DMS114 treated with DMSO at 0.1 percent for 48 hours (cell line): Measurements from ENCODE around the gene AOC1.

ENCODE experiments used
- DNase-seq: peaks from one replicate; lab custom pipeline; 2025; ENCODE audit not compliant: unreplicated experiment; lab: John Stamatoyannopoulos, UW

Gene AOC1

DNA sequence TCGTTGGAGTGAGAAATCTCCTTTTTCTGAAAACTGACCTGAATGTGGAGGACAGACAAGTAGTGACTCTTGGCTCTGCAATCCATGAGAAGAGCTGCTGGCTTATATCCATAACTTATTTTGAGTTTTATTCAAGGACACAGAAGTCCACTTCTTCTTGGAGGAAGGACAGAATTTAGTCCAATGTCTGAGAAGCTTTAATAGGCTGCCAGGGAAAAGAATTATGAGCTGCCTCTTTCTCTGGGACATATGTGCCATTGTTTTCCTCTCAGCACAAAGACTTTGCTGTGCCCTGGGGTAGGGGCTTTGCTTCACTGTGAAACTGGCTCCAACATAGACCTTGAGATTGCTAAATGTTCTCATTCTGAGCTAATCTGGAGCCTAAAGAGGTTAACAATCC, 20.5 kb upstream of the AOC1 start:
- no peak for DNase-seq

DNA sequence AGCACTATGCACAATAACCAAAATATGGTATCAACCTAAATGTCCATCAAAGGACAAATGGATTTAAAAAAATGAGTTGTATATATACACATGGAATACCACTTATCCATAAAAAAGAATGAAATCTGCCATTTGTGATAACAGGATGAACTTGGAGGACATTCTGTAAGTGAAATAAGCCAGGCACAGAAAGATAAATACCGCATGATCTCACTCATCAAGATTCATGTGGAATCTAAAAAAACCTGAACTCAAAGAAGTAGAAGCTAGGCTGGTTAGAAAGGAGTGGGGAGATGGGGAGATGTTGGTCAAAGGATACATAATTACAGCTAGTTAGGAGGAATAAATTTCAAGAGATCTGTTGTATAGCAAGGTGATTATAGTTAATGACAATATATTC, 17.3 kb upstream of the AOC1 start:
- no peak for DNase-seq

DNA sequence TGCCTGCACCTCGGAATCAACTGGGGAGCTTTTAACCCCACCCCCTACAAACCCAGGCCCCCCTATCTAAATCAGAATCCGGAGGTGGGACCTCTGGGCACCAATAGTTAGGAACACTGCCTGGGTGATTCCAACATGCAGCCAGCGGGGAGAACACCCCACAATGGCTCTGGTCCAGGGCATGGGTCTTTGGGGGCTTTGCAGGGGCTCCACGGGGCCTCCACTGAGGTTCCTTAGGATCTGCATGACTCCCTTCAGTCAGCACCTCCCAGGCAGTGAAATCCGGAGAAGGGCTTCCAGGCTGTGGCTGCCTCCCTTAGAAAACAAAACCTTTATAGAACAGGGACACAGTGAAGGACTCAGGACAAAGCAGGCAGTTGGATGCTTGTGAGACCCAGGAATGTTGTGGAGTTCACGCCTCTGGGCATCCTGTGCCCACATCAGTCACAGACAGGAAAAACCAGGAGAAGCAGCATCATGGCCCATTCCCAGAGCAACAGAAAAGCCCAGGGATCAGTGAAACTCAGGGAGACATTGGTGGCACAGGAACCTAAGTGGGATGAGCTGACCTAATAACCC, 16.5 kb upstream of the AOC1 start:
- DNase-seq, result no peak

DNA sequence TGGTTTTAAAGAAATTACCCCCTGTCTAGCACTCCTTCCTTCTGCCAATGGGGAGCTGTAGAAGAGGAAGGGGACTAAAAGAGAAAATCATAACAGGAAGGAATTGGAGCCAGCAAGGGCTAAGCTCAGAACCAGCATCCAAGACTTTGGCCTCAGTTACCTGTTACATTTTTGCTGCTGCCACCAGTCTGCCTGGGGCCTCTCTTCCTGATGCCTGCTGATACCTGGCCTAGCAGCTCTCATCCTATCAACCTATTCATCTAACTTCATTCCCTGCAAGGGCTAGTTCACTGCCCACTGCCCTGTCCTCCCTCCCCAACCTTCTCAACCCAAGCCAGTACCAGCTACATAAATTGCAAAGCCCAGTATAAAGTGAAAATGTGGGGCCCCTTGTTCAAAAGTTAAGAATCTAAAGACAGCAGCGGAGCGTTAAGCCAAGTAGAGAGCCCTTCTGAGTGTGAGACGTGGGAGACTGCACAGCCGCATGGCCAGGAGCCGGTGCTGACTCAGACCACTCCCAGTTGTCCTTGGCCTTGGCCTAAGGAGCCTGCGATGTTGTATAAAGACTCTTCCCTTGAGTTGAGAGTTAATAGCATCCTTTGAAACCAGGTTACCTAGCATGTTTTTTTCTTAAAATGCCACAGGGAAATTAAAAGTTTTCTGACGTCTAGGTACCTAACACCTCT, 13.2 kb upstream of the AOC1 start:
- no peak for DNase-seq

DNA sequence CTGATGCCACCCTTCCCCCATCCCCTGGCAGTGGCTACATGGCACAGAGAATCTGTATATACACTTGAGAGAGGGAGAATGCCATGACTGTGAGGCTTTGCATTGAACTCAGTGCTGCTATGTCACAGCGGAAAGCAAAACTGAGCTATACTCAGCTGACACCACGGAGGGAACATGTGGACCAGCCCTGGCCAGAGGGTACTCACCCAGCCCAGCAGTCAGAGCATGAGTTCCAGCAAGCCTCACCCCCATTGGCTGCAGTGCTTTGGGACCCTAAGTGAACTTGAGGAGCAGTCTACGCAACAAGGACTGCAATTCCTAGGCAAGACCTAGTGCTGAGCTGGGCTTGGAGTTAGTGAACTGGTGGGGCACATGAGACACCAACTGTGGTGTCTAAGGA, 10.3 kb upstream of the AOC1 start:
- DNase-seq, result no peak

DNA sequence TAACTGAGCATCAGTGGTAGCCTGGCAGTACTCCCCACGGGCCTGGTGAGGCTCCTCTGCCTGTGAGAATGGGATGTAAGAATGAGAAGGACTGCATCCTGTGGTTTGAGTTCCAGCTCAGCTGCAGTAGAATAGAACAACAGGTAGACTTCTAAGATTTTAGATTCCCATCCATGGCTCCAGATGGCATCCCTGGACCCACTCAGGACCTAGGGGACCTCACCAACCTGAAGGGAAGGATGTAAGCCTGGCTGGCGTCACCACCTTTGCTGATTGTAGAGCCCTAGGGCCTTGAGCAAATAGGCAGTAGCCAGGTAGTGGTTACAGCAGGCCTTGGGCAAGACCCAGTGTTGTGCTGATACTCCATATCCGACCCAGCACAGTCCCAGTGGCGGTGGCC, 9.6 kb upstream of the AOC1 start:
- DNase-seq, result no peak

DNA sequence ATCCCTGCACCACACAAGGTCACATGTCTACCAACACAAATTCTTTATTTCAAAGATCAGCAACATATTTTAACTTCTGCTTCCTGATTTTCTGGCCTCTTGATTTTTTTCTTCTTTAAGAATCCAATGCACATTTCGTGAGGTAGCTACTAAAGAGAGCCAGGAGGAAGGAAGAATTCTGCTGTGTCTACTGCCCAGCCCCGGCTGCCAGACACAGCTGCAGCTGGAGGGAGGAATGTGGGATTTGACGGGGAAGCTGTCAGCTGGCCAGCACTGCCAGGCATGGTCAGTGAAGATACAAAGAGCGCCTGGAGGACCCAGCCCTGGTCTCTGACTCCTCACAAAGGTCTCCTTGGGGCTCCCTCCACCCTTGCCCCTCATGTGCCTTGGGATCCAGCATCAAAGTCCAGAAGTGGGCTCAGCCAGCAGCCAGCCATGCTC, 6.9 kb upstream of the AOC1 start:
- no peak for DNase-seq

DNA sequence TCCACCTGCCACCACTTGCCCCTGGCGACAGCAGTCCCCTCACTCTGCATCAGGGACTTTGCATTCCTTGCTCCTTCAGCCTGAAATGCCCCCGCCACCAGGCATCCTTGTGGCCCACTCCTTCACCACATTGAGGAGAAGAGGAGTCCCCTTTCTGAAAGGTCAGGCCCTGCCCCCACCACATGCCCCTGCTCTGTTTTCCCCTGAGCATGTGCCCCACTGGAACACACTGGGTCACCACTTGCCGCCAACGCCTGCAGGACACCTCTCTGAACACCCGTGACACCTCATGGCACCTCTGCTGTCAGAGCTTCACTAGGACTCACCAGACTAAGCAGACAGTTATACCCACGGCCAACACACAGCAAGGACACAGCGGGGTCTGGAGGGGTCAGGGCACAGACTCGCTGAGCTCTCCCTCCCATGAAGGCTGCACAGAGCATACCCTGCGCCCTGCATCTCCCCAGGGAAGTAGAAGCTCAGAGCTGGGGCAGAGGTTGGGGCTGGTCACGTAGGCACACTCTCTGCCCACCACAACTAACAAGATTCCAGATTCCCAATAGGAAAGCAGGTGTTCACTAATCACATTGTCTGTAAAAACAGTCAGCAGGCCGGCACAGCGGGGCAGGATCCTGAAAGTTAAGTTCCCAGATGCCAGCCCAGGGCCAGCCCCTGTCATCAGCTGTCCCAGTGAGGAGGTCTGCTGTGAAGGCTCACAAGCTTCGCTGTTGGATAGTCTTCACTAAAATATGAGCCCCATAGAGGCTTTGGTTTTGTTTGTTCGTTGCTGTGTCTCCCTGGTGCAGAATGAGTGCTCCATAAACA, 5.8 kb upstream of the AOC1 start:
- DNase-seq, result no peak

DNA sequence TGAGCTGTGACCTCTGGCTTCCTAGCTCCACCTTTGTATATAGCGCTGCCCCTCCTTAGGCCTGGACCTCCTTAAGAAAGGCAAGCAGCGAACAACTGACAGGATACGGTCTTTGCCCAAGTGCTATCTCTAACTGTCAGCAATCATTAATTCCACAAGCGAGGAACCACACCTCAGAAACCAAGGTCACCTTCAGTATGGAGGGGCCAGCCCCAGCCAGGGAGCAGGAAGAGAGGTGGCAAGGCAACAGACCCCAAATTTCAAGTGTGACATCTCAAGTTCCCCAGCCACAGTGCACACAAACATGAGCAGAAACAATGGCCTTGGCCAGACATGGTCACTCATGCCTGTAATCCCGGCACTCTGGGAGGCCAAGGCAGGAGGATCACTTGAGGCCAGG, 4.8 kb upstream of the AOC1 start:
- DNase-seq, result no peak

DNA sequence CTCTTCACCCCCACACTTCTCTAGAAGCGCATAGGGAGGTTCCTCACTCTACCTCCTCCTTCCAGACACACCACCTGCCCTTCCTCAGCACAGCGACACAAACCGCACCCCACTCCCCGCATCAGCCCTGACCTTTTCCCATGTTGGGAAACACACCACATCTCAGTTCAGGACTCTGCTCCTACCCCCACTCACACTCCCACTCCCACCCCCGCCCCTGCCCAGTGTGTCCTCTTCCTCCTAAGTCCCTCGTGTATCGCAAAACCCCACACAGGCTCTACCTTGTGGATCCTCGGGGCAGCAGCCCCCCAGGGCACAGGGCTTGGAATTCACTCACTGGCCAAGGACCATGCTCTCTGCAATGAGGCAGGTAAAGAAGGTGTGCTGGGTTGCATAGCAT, 4.2 kb upstream of the AOC1 start:
- no peak for DNase-seq

DNA sequence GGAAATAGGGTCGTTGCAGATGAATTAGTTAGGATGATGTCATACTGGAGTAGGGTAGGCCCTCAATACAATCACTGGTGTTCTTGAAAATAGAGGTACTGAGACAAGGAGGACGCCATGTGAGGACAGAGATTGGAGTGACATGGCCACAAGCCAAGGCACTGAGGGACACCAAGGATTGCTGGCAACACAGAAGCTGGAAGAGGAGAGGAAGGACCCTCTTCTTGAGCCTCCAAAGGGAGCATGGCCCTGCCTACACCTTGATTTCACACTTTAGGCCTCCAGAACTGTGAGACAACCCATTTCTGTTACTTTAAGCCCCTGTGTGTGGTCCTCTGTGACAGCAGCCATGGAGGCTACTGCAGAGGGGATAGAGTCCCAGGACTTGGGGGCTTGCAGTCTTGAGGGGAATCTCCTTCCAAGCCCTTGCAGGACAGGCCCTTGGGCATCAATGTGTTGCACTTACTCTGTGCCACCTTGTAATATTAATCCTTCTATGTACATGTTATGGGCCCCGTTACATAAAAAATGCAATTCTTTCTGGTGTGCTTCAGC, 3.7 kb upstream of the AOC1 start:
- DNase-seq, result no peak

DNA sequence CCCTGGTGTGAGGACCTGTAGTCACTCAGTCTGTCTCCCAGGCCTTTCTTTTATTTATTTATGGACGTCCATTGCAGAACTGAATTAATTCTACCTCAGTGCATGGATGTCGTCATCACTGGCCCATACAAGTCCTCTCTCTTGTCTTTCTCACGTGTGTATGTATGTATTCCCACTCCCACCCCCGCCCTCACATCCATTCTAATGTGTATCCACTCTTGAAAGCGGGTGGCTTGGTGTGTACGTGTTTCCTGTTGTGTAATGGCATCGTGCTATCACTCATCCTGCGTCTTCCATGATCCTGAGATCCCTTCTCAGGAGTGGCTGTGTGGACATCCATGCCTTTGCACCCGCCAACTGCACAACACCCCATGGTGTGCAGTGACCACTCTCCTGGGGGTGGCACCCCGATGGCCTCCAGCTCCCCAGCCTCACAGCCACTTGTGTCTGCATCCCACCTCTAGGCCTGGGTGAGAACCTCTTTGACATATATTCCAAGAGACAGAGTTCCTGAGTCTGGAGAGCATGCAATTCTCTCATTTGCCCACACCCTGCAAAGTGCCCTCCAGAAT, 3.0 kb upstream of the AOC1 start:
- no peak for DNase-seq

DNA sequence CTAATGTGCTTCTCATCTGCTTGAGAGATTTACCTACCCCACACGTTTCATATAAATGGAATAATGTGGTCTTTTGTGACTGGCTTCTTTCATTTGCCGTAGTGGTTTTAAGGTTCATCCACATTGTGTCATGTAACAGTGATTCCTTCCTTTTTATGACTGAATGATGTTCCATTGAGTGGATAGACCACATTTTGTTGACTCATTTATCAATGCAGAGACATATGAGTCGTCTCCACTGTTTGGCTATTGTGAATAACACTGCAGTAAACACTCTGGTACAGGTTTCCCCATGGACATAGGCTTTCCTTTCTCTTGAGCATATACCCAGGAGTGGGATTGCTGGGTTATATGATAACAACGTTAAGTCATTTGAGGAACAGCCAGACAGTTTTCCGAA, 2.0 kb upstream of the AOC1 start:
- DNase-seq, result no peak

DNA sequence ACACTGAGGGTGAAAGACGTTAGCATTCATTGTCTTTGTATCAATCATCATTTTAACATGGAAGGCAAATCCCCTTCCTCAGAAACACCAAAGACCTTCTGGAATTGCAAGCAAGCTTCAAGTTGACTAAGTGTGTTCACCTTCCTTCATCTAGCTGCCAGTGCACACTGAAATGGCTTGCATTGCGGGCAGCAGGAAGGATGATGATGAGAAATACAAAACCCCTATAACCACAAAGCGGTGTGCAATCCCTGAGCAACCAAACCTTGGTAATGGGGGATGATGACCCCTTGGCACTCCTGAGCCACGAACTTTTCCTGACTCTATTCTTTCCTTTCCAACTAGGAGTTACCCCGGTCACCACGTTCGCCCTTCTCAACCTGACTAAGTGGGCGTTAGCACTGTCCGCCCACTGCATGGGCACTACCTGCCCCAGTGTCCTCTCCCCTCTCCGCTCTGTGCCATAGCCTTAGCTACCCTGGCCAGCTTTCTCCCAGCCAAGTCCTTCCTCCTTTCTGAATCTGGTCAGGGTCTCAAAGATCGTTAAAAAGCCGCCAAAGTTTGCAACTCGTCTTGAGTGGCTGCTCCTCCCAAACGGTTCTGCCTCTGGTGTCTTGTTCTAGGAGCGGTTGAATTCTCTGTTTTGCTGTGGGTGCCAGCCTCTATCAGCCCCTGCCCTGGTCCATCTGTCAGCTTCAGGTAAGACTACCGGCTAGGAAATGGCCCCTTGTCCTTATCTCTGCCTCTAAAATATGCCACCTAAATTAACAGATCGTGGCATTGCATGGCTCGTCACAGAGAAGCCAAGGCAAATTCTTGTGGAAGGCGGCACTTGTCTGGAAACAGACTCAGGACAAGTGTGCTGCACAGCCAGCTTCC, 586 bp upstream of the AOC1 start:
- no peak for DNase-seq

DNA sequence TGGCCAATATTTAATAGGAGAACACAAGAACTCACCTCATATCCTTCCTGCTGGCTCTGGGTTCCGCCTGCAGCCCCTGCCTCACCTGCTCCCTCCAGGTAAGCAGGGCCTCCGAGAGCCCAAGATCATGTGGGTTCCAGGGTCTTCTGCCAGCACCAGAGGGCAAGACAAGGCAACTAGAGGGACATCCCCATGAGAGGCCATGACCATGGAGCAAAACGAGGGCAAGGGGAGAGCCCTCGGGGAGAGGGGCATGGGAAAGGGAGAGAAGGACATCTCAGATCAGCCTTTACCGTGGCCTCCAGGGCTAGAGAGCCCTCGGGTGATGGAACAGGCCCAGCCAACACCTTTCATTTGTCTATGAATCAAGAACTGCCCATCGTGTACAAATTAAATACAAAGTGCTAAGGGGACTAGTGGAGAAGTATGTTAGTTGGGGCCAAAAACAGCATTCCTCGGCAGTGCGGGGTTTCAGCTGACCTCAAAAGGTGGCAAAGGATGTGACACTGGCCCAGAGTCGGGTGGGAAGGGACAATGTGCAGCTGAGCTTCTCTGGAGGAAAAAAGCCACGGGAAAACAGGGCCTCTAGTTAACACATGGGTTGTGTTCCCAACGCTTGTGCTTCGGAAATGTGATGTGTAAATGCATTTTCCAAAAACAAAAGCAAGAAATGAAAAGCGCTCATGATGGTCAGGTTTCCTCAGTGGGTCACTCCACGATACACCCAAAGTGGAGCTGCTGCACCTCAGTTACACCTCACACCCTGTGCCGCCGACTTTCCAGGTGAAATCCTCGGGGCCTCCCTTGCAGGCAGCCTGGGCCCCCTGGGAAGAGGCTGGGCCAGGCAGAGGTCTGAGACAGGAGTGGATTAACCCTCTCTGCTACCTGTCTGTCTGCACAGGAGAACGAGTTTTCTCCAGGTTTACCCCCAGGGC, 2.0 kb downstream of the AOC1 start:
- DNase-seq, result no peak

DNA sequence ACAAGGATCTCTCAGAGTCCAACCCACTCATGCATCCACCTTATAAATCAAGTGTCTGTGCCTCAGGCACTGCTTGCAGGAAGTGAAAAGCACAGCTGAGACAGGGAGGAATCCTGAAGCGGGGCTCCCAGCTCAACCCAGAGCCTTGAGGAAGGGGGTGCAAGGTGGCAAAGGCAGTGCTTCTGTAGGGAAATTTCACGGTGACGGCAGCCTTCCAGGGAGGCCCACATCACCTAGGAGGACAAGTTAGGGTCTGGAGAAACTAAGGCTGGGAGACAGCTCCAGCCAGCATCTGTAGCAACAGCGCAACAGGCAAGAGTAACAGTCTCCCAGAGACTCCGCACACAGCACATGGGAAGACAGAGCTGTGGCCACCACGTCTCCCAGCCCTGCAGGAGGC, 2.7 kb downstream of the AOC1 start:
- no peak for DNase-seq

DNA sequence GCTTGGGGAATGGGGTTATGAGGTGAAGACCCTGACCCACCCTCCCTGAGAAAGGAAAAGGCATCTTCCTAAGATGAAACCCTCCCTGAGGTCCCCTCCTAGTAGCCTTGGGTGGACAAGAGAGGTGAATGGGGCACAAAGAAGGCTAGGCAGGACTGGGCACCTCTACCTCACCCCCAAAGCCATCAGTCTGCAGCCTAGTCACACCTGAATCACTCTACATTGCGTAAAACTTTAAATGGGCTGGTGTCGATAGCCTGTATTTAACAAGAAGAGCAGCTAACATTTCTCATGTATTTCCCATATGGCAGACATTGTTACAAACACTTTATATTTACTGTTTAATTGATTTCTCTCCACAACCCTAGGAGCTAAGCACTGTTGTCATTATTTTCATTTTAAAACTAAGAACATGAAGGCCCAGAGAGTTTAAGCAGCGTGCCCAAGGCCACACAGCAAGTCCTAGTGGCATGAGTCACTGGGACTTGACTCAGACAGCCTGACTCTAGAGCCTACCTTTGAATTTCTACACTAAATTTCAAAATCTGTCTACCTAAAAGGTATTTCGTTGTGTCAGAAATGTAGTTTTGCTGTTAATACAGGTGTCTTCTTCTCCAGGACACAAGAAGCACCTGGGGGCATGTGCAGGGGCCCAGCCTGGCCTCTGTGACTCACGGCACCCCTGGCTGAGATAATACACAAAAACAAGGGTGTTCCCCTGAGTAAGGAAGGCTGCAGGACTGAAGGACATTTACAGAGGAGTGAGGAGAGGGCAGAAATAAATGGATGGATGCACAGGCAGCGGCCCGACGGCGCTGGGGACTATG, 3.4 kb downstream of the AOC1 start:
- no peak for DNase-seq

DNA sequence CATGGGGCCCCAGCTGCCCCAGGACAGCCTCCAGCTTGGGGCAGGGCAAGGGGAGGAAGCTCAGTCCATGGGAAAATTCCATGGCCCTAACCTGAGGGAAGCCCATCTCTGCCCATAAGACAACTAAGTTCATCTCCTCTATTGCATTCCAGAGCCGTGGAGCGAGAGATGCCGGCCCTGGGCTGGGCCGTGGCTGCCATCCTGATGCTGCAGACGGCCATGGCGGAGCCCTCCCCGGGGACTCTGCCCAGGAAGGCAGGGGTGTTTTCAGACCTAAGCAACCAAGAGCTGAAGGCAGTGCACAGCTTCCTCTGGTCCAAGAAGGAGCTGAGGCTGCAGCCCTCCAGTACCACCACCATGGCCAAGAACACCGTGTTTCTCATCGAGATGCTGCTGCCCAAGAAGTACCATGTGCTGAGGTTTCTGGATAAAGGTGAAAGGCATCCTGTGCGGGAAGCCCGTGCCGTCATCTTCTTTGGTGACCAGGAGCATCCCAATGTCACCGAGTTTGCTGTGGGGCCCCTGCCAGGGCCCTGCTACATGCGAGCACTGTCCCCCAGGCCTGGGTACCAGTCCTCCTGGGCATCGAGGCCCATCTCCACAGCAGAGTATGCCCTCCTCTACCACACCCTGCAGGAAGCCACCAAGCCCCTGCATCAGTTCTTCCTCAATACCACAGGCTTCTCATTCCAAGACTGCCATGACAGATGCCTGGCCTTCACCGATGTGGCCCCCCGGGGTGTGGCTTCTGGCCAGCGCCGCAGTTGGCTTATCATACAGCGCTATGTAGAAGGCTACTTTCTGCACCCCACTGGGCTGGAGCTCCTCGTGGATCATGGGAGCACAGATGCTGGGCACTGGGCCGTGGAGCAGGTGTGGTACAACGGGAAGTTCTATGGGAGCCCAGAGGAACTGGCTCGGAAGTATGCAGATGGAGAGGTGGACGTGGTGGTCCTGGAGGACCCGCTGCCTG, 4.3 kb downstream of the AOC1 start:
- no peak for DNase-seq
